NT2/D1 (cell line): Measurements from ENCODE around the gene MCEMP1.

Source experiments
- YY1 ChIP-seq: IDR thresholded peaks from 2 replicates; pipeline ENCODE4 v1.6.1; 2011; ENCODE audit not compliant: insufficient read length, insufficient read depth
- ZNF274 ChIP-seq: IDR thresholded peaks from 2 replicates; pipeline ENCODE4 v1.6.1; 2011; ENCODE audit warnings: mild to moderate bottlenecking, low read depth, low read length

DNA sequence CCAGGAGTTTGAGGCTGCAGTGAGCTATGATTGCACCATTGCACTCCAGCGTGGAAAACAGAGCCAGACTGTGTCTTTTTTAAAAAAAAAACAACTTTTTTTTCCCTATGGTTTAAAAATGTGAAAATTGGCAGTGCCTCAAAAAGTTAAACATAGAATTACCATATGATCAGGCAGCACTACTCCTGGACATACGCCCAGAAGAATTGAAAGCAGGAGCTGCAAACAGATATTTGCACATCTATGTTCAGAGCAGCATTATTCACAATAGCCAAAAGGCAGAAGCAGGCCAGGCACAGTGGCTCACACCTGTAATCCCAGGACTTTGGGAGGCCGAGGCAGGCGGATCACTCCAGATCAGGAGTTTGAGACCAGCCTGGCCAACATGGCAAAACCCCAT, 11.8 kb upstream of the MCEMP1 start:
- TF ChIP-seq YY1 = no peak
- TF ChIP-seq ZNF274 = no peak
